ENCODE data around the gene FAM181A.

- TF ChIP-seq CTCF (IDR thresholded peaks at IDR 0.05): no peak
- TF ChIP-seq POLR2A (IDR thresholded peaks at IDR 0.05): no peak
- TF ChIP-seq EP300 (IDR thresholded peaks at IDR 0.05): no peak
These were observed 40.6 kb downstream of the FAM181A start for GRCh38 chr14:93967637-93968250.
